Testis (tissue), 2 donors: Measurements from ENCODE around the gene TJP2.

ENCODE experiments used
- POLR2A ChIP-seq: fragments of 450-650 bp; IDR thresholded peaks from one replicate; pipeline ENCODE4 v1.6.1; 2017; ENCODE audit warnings: antibody characterized with exemption, mild to moderate bottlenecking, moderate library complexity
- TF ChIP-seq, protein P1 (sequence below), 3 experiments: fragments of 450-650 bp in 2 of 3; fragments of 200-600 bp in 1 of 3; sonication (generic) in 1 of 3; IDR thresholded peaks; one replicate each; pipeline ENCODE4 v1.5.1; 2016 to 2019; ENCODE audit warnings: antibody characterized with exemption in 3 of 3, mild to moderate bottlenecking in 2 of 3, moderate library complexity in 1 of 3

DNA sequence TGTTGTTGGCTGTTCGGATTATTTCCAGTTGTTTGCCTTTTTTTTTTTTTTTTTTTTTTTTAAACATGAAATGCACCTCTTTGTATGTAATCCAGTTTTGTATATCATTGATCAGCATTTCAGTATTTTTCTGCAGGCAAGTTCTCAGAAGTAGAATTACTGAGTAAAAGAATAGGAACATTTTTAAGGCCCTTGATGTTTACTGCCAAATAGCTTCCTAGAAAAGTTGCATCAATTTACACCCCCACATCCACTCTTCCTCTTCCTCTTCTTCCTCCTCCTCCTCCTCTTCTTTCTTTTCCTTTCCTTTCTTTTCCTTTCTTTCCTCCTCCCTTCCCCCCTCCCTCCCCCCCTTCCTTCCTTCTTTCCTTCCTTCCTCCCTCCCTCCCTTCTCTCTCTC, 81.5 kb downstream of the TJP2 start:
- TF ChIP-seq, protein P1, sequence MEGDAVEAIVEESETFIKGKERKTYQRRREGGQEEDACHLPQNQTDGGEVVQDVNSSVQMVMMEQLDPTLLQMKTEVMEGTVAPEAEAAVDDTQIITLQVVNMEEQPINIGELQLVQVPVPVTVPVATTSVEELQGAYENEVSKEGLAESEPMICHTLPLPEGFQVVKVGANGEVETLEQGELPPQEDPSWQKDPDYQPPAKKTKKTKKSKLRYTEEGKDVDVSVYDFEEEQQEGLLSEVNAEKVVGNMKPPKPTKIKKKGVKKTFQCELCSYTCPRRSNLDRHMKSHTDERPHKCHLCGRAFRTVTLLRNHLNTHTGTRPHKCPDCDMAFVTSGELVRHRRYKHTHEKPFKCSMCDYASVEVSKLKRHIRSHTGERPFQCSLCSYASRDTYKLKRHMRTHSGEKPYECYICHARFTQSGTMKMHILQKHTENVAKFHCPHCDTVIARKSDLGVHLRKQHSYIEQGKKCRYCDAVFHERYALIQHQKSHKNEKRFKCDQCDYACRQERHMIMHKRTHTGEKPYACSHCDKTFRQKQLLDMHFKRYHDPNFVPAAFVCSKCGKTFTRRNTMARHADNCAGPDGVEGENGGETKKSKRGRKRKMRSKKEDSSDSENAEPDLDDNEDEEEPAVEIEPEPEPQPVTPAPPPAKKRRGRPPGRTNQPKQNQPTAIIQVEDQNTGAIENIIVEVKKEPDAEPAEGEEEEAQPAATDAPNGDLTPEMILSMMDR (IDR thresholded peaks at IDR 0.05), result no peak
- no peak for TF ChIP-seq POLR2A
